Common myeloid progenitor, CD34-positive (primary cell): ENCODE results near the gene RBL1.
A peak's percentile ranks its signal among the peaks of the same experiment; 100 is the strongest.

Experiments
- CTCF ChIA-PET: fragments of 350-600 bp; sonication (Branson Sonifier 250); formaldehyde crosslinking; loops from one replicate; lab custom pipeline; 2021; ENCODE audit warnings: antibody characterized with exemption; lab: Charles Lee
- POLR2A ChIA-PET: fragments of 350-600 bp; sonication (Branson Sonifier 250); formaldehyde crosslinking; loops from one replicate; lab custom pipeline; 2021; ENCODE audit warnings: antibody characterized with exemption; lab: Charles Lee
- DNase-seq, 3 donors: peaks; one replicate each; pipeline versions ENCODE4 v3.0.0 to v3.0.0-alpha.2; 2013
- H3K27ac ChIP-seq, 2 experiments: 1 replicate in 1 of 2; 2 replicates in 1 of 2; pipeline ENCODE4 v1.7.0; 2013; ENCODE audit warnings: inconsistent platforms in 2 of 2, low read length in 2 of 2, mild to moderate bottlenecking in 2 of 2, low read depth in 1 of 2, moderate library complexity in 1 of 2; ENCODE audit not compliant: severe bottlenecking in 2 of 2, insufficient read depth in 1 of 2, poor library complexity in 1 of 2
- H3K27me3 ChIP-seq, 5 experiments: replicated peaks in 2 of 5; 1 replicate in 3 of 5; 2 replicates in 2 of 5; pipeline versions ENCODE4 v1.6.1 to v1.7.0; 2013; ENCODE audit warnings: low read length in 4 of 5, mild to moderate bottlenecking in 2 of 5, moderate library complexity in 2 of 5, inconsistent platforms in 1 of 5; ENCODE audit not compliant: insufficient read depth in 5 of 5, control insufficient read depth in 4 of 5
- H3K36me3 ChIP-seq, 4 experiments: 1 replicate in 2 of 4; 2 replicates in 2 of 4; pipeline versions ENCODE4 v1.6.1 to v1.7.0; 2013; ENCODE audit warnings: low read length in 3 of 4, control low read depth in 1 of 4, mild to moderate bottlenecking in 1 of 4; ENCODE audit not compliant: control insufficient read depth in 4 of 4, insufficient read depth in 4 of 4
- H3K4me1 ChIP-seq, 4 experiments: 1 replicate in 3 of 4; 2 replicates in 1 of 4; pipeline versions ENCODE4 v1.6.1 to v1.7.1; 2013; ENCODE audit warnings: low read length in 3 of 4, mild to moderate bottlenecking in 3 of 4, control low read depth in 1 of 4, inconsistent platforms in 1 of 4, moderate library complexity in 1 of 4; ENCODE audit not compliant: control insufficient read depth in 4 of 4, insufficient read depth in 4 of 4; ENCODE audit errors: control extremely low read depth in 1 of 4
- H3K4me3 ChIP-seq, 7 experiments: 1 replicate in 4 of 7; 2 replicates in 3 of 7; pipeline versions ENCODE4 v1.5.1 to v1.7.0; 2013; ENCODE audit warnings: mild to moderate bottlenecking in 7 of 7, low read length in 6 of 7, moderate library complexity in 6 of 7, inconsistent platforms in 2 of 7, low read depth in 2 of 7, control low read depth in 1 of 7; ENCODE audit not compliant: insufficient read depth in 4 of 7, control insufficient read depth in 1 of 7; ENCODE audit errors: extremely low read depth in 1 of 7
- H3K9me3 ChIP-seq, 5 experiments: 1 replicate in 4 of 5; 2 replicates in 1 of 5; pipeline versions ENCODE4 v1.6.1 to v1.7.1; 2013; ENCODE audit warnings: low read length in 4 of 5, mild to moderate bottlenecking in 2 of 5, inconsistent platforms in 1 of 5, low read depth in 1 of 5, moderate library complexity in 1 of 5; ENCODE audit not compliant: control insufficient read depth in 4 of 5, insufficient read depth in 2 of 5; ENCODE audit errors: control extremely low read depth in 1 of 5
- WGBS: methylation state at CpG from one replicate; pipeline ENCODE4 v1.1.5; 2013; ENCODE audit not compliant: insufficient coverage; 5-methylcytosine and 5-hydroxymethylcytosine counted together

RBL1 gene

GRCh38 chr20:37108676-37109075, 12.9 kb upstream of the RBL1 start:
- 100% methylated on average over 4 of the region's 4 CpGs for WGBS
- ChIA-PET POLR2A (no interaction called here), CTCF (interaction anchor here (0.5 kb wide), 1 partner anchor 9 kb away, joined by 3 read pairs; no protein-coding TSS in a partner anchor)
- H3K4me3 ChIP-seq, result no peak overlapping the region
- H3K27me3 ChIP-seq, result no peaks in the 10 kb centered on the region
- no peak for DNase-seq
- H3K9me3 ChIP-seq, result no peaks in the 10 kb centered on the region
- H3K27ac ChIP-seq, result no peak overlapping the region
- no peaks in the 10 kb centered on the region for H3K36me3 ChIP-seq
- H3K4me1 ChIP-seq, result no peaks in the 10 kb centered on the region

DNA sequence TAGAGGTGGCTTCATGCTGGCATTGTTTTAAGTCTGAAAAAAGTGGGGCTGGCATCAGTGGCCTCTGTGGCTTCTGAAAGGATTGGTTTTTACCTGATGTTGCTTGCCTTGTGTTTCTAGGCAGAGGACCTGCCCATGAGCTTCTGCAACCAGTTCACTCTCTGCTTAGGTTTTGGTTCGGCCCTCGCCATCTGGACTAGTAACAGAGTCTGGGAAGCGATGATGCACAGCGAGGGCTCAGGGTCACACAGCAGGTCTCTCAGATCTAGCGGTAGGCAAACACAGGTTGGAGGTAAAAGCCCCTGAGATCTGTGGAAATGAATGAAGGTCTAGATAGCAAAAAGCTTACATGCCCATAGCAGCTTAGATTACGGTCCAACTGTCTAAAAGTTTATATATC, 6.8 kb upstream of the RBL1 start:
- Histone ChIP-seq H3K27ac (no peak overlapping the region), H3K27me3 (no peaks in the 10 kb centered on the region), H3K9me3 (no peaks in the 10 kb centered on the region), H3K4me3 (no peak overlapping the region), H3K36me3 (no peaks in the 10 kb centered on the region), H3K4me1 (no peaks in the 10 kb centered on the region)
- 96% methylated on average over 5 of the region's 6 CpGs for WGBS
- POLR2A ChIA-PET, result no interaction called here
- no peak for DNase-seq
- CTCF ChIA-PET, result no interaction called here

DNA sequence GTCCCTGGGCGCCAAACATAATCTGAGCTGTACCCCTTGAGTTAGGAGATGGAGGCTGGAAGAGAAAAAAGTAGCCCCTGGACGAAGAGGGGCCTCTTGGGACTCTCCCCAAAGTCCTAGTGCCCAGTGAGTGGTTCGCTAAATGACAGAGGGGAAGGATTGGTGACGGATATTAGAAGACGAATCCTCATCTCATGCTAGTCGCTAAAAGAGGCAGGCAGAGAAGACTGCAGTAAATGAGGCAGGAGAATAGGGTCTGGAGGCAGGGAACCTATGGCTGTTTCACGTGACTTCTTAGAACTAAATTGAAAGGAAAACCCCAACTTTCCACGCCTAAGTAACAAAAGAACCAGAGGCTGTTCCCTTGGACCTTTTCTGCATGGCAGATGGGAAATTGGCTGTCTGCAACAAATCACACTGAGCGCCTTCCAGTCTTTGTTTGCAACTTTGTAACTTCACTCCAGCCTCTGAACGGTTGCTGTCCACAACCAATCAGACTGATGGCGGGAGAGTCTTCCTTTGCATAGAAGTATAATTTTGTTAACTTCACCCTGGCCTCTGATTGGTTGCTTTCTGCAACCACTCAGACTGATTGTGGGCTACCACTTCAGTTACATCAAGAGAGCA, 731 bp upstream of the RBL1 start:
- POLR2A ChIA-PET, result no interaction called here
- Histone ChIP-seq H3K4me1 (peaks cover 0 to 25% (median 17%) of the 10 kb centered on the region in 4 experiments), H3K27me3 (no peaks in the 10 kb centered on the region), H3K27ac (peak overlapping the region in 1 of 2 experiments; percentile 89), H3K4me3 (peak overlapping the region in 5 of 7 experiments; percentile 72 to 91 (median 80)), H3K36me3 (peaks cover 0 to 10% (median 3%) of the 10 kb centered on the region in 4 experiments), H3K9me3 (no peaks in the 10 kb centered on the region)
- WGBS, result 90% methylated on average over 11 of the region's 11 CpGs
- DNase-seq, result no peak
- CTCF ChIA-PET, result no interaction called here

DNA sequence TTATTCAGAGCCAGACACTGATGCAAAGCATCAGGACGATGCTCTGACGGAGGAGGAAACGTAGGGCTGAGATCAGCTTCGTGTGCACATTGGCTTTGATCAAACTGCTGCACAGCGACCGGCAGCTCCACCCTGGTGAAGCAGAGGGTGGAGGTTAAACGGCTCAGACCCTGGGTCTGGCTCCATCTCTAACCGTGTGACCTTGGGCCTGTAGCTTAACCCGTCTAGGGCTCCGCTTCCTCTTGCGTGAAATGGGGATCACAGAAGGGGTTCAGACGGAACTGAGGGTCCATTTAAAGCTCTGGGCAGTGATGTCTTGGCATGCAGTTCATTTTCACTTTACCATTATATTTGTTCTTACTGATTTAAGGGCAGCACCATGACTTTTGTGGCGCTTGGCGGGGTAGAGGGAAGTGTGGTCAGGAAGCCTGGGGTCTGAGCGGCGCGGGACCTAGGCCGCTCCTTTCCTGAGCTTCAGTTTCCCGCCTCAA, 644 bp downstream of the RBL1 start:
- 10% methylated on average over 17 of the region's 19 CpGs for WGBS
- Histone ChIP-seq H3K36me3 (peaks cover 0 to 16% (median 4%) of the 10 kb centered on the region in 4 experiments), H3K4me1 (peaks cover 0 to 25% (median 17%) of the 10 kb centered on the region in 4 experiments), H3K4me3 (peak overlapping the region; percentile 66 to 91 (median 76)), H3K27me3 (no peaks in the 10 kb centered on the region), H3K9me3 (no peaks in the 10 kb centered on the region), H3K27ac (peak overlapping the region; percentile 30 to 89)
- CTCF ChIA-PET, result interaction anchor here (1.4 kb wide), 1 partner anchor 14 kb away, joined by 3 read pairs; no protein-coding TSS in a partner anchor
- POLR2A ChIA-PET, result interaction anchor here (0.6 kb wide), 1 partner anchor 8 kb away, joined by 3 read pairs; no protein-coding TSS in a partner anchor
- DNase-seq, result peak in 1 of 3 donors; percentile 60

DNA sequence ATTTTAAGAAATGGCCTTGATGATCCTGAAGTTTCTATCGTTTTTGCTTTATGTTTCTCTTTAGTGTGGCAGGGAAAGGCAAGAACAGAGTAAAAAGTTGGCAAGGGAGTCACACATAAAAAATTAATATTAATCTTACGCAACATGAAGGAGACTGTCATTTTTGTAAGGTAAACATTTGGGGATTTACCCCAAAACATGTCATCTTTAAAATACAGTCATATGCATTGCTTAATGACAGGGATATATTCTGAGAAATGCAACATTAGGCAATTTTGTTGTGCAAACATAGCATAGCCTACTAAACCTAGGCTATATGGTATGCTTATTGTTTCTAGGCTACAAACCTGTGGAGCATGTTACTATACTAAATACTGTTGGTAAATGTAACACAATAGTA, 5.4 kb downstream of the RBL1 start:
- H3K9me3 ChIP-seq, result no peaks in the 10 kb centered on the region
- peaks cover 0 to 36% (median 12%) of the 10 kb centered on the region in 4 experiments for H3K36me3 ChIP-seq
- peaks cover 0 to 18% (median 10%) of the 10 kb centered on the region in 4 experiments for H3K4me1 ChIP-seq
- ChIA-PET CTCF (no interaction called here), POLR2A (no interaction called here)
- no CpG with 5 or more reads among the region's 2 CpGs for WGBS
- no peak for DNase-seq
- H3K4me3 ChIP-seq, result no peak overlapping the region
- peak overlapping the region in 1 of 2 experiments; percentile 7 for H3K27ac ChIP-seq
- no peaks in the 10 kb centered on the region for H3K27me3 ChIP-seq

- Histone ChIP-seq H3K36me3 (peaks cover 4 to 66% (median 24%) of the 10 kb centered on the region in 4 experiments), H3K4me1 (no peaks in the 10 kb centered on the region), H3K27ac (no peak overlapping the region), H3K9me3 (no peaks in the 10 kb centered on the region), H3K4me3 (no peak overlapping the region), H3K27me3 (no peaks in the 10 kb centered on the region)
- ChIA-PET CTCF (interaction anchor here (1.3 kb wide), 1 partner anchor 13 kb away, joined by 3 read pairs; no protein-coding TSS in a partner anchor), POLR2A (no interaction called here)
- 90% methylated on average over 5 of the region's 5 CpGs for WGBS
- peak in 2 of 3 donors; percentile 23 to 40 for DNase-seq
Measured at GRCh38 chr20:37081717-37082289, 14.0 kb downstream of the RBL1 start.

GRCh38 chr20:37077009-37077408, 18.8 kb downstream of the RBL1 start:
- no peaks in the 10 kb centered on the region for H3K27me3 ChIP-seq
- POLR2A ChIA-PET, result no interaction called here
- no peaks in the 10 kb centered on the region for H3K4me1 ChIP-seq
- DNase-seq, result no peak
- H3K4me3 ChIP-seq, result no peak overlapping the region
- H3K27ac ChIP-seq, result no peak overlapping the region
- H3K9me3 ChIP-seq, result peaks cover 0 to 4% (median 0%) of the 10 kb centered on the region in 5 experiments
- CTCF ChIA-PET, result interaction anchor here (0.7 kb wide), 1 partner anchor 82 kb away, joined by 4 read pairs; no protein-coding TSS in a partner anchor
- peaks cover 9 to 60% (median 24%) of the 10 kb centered on the region in 4 experiments for H3K36me3 ChIP-seq
- WGBS, result 97% methylated on average over 6 of the region's 8 CpGs
